HL-60/S4 (cell line): ENCODE results near the gene CIT.

Source experiments
- in situ Hi-C: fragments of 300-500 bp; cut with MboI; formaldehyde crosslinking; loops from 2 replicates; pipeline ENCODE4 v1.14.3; 2022; ENCODE audit warnings: low sequenced_read_pairs

The CIT gene

GRCh38 chr12:119809023-119809422 is 68.1 kb downstream of the CIT start:
- in situ Hi-C loops: no loop called here

DNA sequence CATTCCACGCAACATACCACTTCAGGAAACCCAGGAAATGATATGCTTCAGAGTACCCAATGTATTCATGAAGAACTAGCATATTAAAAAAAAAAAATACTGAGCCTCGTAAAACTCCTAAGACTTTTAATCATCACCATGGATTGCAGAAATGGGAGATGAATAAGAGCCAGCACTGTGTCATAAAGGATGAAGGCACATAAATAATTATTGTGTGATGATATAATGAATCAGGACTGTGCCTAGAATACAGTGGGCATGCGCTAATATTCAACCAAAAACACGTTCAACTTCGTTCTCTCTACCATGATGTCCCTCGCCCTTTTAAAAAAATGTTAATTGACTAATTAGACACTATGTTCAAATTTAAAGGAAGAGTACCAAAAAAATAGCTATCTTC is 68.7 kb downstream of the CIT start:
- in situ Hi-C loops: no loop called here

DNA sequence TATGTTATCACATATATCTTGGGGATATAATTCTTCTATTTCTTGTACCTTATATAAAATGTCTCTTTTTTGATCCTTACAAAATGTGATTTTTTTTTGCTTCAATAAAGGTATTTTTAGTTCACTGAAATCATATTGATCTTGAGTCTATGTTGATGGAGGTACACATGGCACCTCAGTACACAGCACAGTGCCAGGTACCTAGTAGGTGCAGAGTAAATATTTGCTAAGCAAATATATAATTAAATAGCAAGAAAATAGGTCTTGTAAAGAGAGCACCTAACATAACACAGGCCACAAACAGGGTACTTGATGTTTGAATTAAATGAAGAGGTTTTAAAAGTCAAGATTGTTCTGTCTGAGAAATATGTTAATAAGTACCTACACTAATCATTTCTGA is 69.7 kb downstream of the CIT start:
- in situ Hi-C loops: no loop called here

DNA sequence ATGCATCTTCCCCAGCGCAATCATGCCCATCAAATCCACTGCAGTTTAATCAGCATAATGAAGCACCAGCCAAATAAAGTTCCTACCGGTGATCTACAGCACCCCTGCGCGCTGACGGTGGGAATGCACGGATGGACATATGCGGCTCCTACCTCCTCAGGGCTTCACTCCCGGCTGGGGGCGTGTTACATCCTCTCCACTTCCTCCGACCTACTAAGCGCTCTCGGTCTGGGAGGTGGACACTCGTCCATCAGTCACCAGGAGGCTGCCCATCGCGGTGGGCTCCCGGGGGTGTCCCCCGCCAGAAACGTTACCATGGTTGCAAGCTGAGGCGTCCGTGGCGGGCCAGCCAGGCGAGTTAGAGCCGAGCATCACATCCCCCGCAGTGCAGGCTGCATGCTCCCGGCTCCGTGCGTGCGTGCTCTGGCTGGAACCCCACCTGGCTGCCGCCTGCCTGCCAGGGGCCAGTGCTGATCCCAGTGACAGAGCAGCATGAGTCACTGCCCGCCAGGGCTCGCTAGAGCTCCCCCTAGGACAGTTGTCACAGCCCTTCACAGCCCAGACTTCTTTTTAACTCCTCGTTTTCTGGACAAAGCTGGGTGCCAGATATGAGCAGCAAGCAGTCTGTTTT is 73.0 kb downstream of the CIT start:
- in situ Hi-C loops: no loop called here

GRCh38 chr12:119803381-119803791 is 73.7 kb downstream of the CIT start:
- in situ Hi-C loops: no loop called here

DNA sequence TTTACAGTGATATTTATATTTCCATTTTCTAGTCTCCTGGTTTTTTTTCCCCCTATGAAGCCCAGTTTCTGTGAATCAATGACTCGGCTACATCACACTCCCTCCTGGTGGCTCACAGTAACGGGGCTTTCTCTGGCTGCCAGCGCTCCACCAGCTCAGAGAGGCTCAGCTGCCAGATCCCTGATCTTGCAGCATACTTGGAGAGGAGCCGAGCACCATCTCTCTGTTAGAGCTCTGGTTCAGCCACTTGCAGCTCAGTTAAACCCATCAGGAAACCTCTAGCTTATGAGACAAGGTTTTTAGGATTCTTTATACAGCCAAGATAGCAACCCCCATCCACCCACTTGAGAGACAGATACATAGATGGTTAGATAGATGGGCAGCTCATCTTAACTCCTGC is 74.6 kb downstream of the CIT start:
- in situ Hi-C loops: no loop called here

DNA sequence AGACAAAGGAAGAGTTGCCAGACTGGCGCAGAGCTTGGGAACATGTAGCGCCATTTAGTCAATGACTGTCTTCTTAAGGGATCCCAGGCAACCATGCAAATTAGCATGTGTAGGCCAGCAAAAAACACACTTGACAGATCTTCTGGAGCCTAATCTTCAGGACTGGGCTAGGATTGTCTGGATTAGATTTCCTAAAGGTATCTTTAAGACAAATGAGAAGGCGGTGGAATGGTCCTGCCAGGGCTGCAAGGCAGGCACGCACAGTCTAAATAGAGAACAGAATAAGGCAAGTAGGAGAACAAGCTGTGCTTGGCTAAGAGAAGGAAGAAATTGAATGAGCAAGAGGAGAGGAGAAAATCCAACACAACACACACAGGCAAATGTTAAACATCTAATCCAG is 80.0 kb downstream of the CIT start:
- in situ Hi-C loops: no loop called here

DNA sequence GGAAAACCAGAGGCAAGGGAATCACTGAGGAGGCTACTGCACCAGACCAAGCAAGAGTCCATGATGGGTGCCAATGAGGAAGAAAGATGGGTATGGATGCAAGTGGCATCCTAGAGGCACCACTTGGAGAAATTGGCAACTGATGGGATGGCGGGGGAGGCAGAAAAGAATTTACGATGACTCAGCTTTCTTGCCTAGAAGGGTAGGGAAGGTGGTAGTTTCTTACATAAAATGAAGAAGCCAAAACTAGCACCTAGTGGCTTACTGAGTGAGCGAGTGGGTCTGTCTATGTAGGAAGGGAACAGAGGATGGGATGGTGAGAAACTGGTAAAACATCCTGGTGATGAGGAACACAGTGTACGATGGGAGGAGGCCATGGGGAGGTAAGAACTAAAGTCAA is 80.8 kb downstream of the CIT start:
- in situ Hi-C loops: no loop called here

DNA sequence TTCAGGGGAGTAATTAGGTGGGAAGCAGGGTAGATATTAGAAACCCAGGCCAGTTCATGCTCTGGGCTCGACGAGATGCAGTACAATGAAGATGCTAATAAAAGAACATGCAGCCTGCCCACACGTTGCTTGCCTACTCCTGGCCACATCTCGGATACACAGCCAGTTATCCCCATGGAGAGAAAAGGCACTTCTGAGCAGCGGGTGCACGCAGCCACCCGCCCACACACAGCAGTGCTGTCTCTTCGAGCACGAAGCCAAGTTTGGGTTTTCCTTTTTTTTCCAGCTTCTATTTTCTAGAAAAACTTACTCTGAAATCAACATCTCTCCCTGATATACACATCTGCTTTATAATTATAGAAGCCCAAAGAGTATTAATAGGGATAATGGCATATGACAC is 85.7 kb downstream of the CIT start:
- in situ Hi-C loops: no loop called here

GRCh38 chr12:119788786-119789185 is 88.3 kb downstream of the CIT start:
- in situ Hi-C loops: no loop called here

DNA sequence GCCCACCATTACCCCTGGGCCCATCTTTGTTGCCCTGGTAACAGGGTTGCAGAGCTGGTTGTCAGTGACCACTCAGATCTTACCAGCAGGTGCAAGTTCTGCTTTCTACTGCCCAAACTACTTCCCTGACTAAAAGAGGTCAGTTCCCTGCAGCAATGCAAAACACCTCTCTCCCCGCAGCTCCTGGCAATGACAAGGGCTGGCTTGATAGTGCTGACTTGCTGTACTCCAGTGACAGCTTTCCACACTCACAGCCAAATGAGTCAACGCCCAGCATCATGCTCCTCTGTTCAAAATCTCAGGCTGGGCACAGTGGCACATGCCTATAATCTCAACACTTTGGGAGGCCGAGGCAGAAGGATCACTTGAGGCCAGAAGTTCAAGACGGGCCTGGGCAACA is 90.6 kb downstream of the CIT start:
- in situ Hi-C loops: no loop called here

- in situ Hi-C loops: no loop called here
These were observed 92.4 kb downstream of the CIT start for GRCh38 chr12:119784673-119785072.

DNA sequence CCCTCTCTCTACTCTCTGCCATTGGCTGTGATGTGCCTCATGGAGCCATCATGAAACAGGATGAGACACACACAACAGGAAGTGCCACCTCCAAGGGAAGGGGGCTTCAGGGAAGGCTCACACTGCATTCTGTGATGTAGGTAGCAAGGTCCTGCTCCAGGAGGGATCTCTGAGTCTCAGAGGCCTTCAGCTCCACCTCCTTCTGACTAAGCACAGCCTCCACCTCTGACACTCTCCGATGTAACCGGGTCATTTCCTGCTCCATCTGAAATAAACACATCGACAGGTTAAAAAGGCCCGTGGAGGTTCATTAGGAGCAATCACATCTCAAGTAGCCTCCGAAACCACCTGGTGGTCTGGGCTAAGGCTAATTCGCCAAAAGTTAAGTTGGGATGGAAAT is 93.3 kb downstream of the CIT start:
- in situ Hi-C loops: no loop called here

DNA sequence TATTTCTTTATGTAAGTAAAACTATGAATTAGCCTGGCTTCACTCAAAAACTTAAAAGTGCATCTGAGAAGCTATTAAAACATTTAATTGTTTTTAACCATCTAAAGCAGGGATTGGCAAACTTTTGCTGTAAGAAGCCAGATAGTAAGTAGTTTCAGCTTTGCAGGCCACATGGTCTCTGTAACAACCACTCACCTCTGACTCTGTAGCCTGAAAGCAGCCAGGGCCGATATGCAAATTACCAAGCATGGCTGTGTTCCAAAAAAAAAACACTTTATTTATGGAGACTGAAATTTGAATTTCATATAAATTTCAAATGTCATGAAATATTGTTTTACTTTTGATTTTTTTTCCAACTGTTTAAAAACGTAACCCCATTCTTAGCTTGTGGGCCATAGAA is 95.3 kb downstream of the CIT start:
- in situ Hi-C loops: no loop called here

DNA sequence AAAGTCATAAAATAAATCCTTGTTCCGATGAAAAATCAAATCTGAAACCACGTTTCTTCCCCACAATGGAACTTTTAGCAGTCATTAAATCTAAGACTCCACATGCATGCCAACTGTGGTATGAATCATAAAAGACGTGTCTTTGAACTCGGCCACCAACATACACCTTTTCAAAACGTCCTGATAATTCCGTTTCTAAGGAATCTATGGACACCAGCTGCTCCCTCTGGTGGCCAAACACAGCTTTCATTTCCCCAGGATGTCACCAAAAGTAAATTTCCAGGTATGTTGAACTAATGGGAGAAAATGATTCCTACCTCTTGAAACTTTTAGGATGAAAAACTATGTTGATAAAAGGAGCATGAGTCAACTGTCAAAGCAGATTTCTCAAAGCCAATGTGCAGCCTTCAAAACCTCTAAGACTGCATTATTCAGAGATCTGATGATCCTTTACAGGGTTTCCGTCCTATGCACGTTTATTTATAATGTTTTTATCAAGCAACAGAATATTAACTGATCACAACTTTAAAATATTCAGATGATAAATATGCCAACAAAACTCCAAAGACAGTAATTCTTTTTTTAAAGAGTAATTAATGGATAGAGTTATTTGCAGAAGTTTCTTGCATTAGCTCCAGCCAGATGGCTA is 96.2 kb downstream of the CIT start:
- in situ Hi-C loops: no loop called here

DNA sequence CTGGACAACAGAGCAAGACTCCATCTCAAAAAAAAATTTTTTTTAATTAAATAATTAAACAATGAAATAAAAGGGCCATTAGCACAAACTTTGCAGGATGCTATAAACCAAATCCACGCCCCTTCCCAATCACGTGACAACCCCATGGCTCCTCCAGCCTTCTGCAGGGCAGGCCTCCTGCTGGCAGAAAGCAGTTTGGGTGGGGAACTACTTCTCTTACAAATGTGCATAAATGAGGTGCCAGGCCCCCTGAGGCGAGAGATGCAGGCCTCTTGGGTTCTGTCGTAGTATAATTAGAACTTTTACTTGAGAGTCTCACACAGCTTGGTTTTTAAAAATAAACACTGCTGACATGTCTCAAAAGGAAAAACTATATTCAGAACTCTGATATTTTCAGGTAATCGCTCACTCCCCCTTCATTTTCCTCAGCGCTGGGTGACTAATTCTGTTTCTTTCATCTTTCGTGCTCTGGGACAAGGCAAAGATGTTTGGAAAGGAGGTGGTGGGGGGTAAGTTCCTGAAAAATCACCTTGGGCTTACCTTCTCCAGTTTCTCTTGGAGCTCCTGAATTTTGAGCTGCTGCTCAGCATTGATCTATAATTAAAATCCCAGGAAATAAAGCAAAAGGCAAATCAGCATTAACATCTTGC is 101.7 kb downstream of the CIT start:
- in situ Hi-C loops: no loop called here

- in situ Hi-C loops: no loop called here
These were observed 104.7 kb downstream of the CIT start for GRCh38 chr12:119772431-119772830.

DNA sequence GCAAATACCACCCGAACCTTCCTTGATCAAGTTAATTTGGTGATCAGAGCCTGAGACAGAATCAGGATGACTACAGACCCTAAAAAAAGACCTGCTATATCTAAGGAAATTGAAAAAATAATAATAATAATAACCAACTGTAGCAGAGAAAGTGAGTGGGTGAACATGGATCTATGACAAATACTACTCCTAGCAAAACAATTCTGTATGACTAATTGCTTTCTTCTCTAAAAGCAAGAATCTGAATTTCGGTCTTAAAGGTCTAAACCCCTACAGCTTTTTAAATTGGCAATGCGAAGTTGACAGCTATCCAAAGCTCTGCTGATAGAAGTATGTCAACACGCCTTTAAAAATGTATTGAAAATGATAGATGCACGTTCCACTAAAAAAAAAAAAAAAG is 107.0 kb downstream of the CIT start:
- in situ Hi-C loops: no loop called here

GRCh38 chr12:119762619-119763018 is 114.5 kb downstream of the CIT start:
- in situ Hi-C loops: no loop called here

GRCh38 chr12:119758722-119759121 is 118.4 kb downstream of the CIT start:
- in situ Hi-C loops: no loop called here

DNA sequence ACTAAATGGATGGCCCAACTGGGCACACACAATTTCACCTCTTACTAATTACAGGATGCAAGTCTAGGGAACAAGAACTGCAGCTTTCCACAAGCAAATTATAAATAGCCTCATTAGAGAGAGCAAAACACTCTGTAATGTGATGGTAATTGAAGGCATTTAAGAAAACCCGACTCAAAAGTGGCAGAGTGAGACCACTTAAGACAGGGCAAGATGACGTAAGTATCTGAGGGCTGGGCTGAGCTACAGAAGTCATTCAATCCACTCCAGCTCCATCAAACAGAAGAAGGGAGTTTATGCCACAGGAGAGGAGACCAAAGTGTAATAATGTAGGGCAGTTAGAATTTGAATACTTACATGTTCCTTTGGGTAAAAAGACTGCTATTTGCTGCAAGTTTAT is 118.9 kb downstream of the CIT start:
- in situ Hi-C loops: no loop called here

DNA sequence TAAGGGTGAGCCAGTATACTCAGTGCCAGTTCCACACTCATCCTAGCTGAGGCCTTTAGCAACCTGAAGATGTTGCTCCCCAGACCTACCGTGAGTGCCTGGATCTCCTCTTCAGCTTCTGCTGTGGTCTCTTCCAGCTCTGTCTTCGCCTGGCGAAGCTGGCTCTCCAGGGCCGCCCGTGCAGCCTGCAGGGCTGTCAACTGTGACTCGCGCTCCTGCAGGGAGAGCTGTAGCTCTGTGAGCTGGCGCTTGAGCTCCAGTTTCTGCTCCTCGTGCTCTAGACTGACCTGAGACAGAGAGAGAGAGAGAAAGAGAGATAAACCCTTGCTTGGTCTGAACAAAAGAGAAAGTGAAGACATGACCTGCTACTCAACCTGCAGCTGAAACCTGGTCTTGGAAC is 125.2 kb downstream of the CIT start:
- in situ Hi-C loops: no loop called here

GRCh38 chr12:119749666-119750065 is 127.5 kb downstream of the CIT start:
- in situ Hi-C loops: no loop called here
